Measurements from ENCODE around the gene MACROD2.
A peak's percentile ranks its signal among the peaks of the same experiment; 100 is the strongest.

The MACROD2 gene

GRCh38 chr20:14342918-14343317, 347.6 kb downstream of the MACROD2 start:
- DNase-seq = no peak

GRCh38 chr20:14343491-14344065, 348.3 kb downstream of the MACROD2 start:
- DNase-seq = no peak

DNA sequence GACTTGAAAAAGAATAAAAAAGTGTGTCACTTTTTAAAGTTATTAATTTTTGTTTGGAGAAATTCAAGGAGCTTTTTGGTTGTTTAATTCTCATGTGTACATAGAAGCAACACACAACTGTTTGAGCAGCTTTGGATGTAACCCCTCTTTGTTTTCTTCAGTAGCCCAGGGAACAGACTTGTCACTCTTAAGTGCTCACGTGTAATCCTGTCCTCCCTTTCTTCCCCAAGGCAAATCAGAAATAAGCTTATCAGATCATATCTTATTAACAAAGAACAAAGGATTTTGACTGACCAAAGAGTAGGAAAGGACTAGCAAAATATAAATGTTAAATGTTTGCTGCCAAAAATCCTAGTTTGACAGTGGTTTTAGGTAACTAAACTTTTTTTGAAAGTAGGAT, 349.4 kb downstream of the MACROD2 start:
- no peak for DNase-seq

- no peak for DNase-seq
Measured at GRCh38 chr20:14355791-14356190, 360.5 kb downstream of the MACROD2 start.

DNA sequence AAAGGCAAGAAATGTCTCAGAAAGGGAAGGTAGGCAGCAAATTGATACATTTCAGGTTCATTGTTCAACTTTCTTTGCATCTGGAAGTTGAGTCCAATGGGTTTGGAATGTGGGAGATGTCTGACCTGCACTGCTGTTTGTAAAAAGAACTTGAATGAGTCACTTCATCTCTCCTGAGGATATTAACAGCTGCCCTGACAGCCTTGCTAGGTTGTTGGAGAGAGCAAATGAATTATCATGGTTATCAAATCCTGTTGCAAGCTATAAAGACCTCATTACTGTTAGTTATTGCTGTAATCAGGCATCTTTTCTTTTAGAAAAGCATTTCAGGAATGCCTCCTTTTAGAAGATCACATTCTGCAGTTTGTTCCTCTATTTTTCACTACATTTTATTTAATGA, 365.1 kb downstream of the MACROD2 start:
- peak; percentile 27 for DNase-seq

DNA sequence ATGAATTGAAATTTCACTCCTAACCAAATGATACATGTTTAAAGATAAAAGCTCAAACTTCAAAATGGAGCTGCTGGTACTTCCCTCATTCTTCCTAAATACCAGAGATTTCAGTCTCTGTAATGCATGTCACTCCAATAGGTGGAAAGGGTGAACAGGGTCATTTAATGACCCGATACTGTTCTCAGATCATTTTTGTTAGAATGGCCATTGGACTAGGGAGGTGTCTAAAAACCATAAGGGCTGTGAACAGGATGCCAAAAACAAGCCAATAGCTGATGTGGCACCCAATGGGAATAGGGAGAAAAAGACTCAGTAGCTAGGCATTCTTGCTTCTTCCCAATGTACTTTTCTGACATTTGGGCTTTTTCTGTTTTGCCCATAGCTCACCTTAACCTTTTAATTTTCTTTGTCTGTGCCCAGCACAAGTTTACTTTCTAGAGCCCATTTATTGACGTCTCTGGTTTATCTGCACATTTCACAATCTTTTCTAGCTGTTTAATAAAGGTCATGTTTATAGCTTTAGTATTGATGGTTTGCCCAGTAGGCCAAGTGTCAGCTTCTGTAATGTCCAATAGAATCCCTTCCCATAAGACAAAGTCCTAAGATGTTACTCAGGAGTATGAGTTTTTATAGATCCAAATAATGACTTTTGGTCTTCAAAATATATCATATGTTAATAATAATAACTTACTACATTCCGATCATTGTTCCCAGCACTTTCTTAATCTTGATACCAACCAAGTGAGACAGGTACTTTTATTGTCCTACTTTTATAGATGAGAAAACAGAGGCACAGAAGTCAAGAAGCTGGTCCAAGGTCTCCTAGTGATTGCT, 366.4 kb downstream of the MACROD2 start:
- DNase-seq = no peak

DNA sequence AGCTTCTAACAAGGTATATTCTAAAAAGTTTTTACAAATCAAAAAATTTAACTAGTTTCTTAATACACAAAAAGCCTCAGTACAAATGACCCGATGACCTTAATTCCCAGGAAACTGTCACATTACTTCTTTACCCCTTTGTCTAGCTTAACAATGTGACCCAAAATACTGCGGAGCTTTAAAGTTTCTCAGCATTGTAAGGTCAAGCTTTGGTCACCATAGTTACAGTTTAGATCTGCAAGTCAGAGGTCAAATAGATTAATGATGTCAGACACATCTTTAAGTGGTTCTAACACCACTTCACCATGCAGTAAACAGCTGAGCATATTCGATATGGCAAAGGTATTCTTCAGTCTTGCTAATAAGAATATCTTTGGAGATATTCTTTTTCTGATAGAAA, 378.9 kb downstream of the MACROD2 start:
- no peak for DNase-seq

GRCh38 chr20:14375416-14375985, 380.2 kb downstream of the MACROD2 start:
- peak; percentile 92 for DNase-seq

- DNase-seq = no peak
Measured at GRCh38 chr20:14378326-14378725, 383.0 kb downstream of the MACROD2 start.

DNA sequence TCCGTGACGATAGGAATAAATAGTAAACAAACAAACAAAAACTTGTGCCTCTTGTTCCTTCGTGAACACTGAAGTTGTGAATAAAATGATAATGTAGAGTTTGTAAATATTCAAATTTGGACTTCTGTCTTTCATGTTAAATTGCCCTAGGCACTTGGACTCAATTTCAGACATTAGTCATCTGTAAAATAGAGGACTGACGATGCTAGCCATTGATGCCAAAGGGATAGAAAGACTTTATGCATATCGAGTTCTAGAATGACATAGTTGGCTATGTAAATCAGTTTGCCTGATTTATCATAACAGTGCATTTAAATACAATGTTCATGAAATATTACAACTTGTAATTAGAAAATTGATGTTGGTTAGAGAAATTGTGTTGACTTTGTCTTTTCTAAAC, 388.0 kb downstream of the MACROD2 start:
- DNase-seq = no peak

- peak; percentile 53 for DNase-seq
Measured at GRCh38 chr20:14384416-14385175, 389.3 kb downstream of the MACROD2 start.

DNA sequence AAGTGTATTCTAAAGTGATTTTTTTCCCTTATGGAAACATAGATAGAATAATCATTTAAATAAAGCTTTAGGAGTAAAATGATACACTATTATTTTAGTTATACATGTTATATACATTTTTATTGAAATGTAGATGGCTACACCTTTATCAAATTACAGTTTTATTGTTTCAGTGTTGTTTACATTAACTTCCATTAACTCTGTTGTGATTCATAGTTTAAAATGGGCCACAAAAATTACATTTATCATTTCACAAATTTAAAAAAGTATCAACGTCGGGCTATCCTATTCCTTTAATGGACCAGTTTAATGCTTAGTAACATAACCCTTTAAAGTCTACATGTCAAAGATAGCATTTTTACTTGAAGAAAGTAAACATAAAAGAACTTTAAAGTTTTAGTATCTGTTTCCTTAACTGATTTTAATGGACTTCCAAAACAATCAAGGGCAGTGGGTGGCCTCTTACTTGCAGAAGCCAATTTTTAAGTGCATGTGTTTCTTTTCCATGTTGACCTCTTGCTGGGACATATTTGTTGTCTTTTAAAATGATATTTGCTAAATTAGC, 389.9 kb downstream of the MACROD2 start:
- no peak for DNase-seq

- no peak for DNase-seq
Measured at GRCh38 chr20:14386726-14387125, 391.4 kb downstream of the MACROD2 start.

- peak; percentile 92 for DNase-seq
Measured at GRCh38 chr20:14401479-14402138, 406.3 kb downstream of the MACROD2 start.

GRCh38 chr20:14404515-14404914, 409.2 kb downstream of the MACROD2 start:
- DNase-seq = no peak

DNA sequence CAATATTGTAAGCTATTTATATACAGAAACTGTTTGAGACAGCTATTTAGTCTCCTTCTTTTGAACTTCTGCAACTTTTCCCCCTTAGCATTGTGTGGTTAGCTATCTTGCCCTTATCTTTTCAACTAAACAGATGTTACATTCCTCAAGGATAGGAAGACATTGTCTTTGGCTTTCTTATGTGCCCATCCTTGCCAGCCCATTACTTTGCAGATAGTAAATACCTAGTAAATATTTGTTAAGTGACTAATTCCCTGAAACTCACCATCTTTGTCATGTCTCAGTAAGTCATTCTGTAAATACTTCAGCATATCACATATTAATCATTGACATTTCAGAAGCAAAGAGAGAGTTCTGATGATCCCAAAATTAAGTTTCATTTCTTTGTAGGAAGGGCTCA, 411.2 kb downstream of the MACROD2 start:
- no peak for DNase-seq

- DNase-seq = no peak
Measured at GRCh38 chr20:14407336-14407735, 412.0 kb downstream of the MACROD2 start.

DNA sequence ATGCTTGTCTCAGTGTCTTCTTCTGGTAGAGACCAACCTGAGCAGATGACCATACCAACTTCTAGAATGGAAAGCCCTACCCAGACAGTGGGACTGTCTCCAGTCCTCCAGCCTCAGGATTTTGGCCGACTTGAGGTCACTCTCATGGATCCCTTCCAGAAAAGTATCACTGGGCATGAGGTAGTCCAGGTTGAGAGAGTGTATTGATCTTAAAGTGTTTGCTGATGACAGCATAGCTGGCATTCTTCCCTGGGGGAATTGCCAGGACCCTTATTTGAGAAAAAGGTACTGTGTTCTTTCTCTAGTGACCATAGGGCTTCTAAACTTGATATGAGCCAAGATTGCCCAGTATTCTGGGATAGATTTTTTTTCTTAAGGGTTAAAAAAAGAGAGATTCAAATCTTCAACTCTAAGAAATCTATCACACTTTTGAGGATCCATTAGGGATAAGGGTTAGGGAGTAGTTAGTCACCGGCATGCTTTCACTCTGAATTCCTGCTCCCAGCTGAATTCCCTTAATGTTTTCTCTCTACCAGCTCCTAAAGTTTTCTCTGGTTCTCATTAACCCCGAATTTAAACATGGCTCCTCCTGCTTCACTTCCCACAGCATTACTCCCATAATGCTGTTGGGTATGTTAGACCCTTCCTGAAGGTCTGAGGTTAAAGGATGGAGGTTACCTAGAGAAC, 415.7 kb downstream of the MACROD2 start:
- no peak for DNase-seq

DNA sequence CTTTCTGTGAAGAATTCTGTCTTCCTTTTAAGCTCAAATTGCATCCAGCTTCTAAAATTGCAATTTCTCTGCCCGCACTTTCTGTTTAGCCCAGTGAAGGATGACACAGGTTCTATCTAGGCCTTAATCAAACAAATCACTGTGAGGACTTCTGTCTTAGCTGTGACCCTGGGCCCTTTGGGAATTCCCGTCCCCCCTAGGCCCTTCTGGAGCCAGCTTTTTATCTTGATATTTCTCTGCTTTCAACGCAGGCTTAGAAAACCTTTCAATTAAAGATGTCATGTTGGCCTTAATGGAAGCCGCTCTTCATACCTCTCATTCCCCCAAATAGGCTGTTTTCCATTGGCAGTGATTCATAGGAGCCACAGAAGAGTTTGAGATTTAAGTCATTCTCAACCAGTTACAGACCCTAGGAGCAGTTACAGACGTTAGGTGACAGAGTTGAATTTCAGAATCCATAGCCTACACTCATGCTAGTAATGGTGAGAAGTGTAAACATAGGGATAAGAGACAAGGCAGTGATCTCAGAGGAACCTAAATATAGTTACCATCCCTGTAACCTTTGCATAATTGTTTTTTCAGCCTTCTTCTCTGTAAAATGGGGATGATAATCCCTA, 416.9 kb downstream of the MACROD2 start:
- peak; percentile 47 for DNase-seq

- no peak for DNase-seq
Measured at GRCh38 chr20:14413835-14414234, 418.5 kb downstream of the MACROD2 start.

GRCh38 chr20:14414560-14414959, 419.2 kb downstream of the MACROD2 start:
- DNase-seq = no peak

DNA sequence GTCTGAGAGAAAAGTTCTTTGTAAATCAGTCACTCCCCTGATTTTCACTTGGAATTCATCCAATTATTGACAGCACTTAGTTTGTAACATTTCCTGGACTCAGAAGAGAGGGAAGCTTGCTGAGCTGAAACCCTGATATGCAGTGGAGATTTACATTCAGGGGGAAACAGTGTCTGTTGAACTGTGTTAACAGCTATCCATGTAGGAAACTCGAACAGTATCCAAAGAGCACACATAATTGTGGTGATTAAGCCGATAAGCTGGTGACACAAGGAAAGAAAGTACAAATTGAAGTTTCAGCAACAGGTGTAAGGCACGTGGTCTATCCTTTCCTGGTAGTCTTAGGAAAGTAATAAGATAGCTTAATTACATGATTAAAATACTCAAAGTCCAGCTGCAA, 420.2 kb downstream of the MACROD2 start:
- DNase-seq = peak; percentile 43

Measured in NCI-H2171 treated with DMSO at 0.1 percent for 48 hours (cell line).